Left ventricle myocardium inferior (tissue), 1 donor: ENCODE data around the gene EI24. TPM values are rescaled to one million over a fixed set of nuclear protein-coding genes. Genes with fewer than 3 reads are reported as not detected.
"Not testable (repeated sequence)": the region's sequence is repeated elsewhere in the genome, so short reads cannot be mapped to it uniquely, and the experiment has no call there.

ENCODE experiments used
- DNase-seq: peaks from one replicate; pipeline ENCODE4 v3.0.0-alpha.2; 2020
- H3K27ac ChIP-seq: fragments of 200-600 bp; replicated peaks from 2 replicates; pipeline ENCODE4 v1.8.0; 2021
- H3K27me3 ChIP-seq: fragments of 200-600 bp; 2 replicates; pipeline ENCODE4 v1.8.0; 2021; ENCODE audit warnings: low read depth
- H3K36me3 ChIP-seq: fragments of 200-600 bp; 2 replicates; pipeline ENCODE4 v1.8.0; 2021
- H3K4me1 ChIP-seq: fragments of 200-600 bp; 2 replicates; pipeline ENCODE4 v1.8.0; 2021
- H3K4me3 ChIP-seq: fragments of 200-600 bp; 2 replicates; pipeline ENCODE4 v1.8.0; 2021; ENCODE audit warnings: mild to moderate bottlenecking, moderate library complexity
- H3K9me3 ChIP-seq: fragments of 200-600 bp; replicated peaks from 2 replicates; pipeline ENCODE4 v1.8.0; 2021
- intact Hi-C: fragments of 100-400 bp; cut with micrococcal nuclease; formaldehyde crosslinking; loops from one replicate; pipeline ENCODE4 v1.11.0; 2022
- long read RNA-seq: library from polyadenylated mRNA; unstranded; transcript quantifications from one replicate; pipeline ENCODE4 v2.0.0, GENCODE V29; 2021
- total RNA-seq: library from RNA; stranded (reverse); fragmentation: NEBNext Ultra II Directional; extraction: Animal tissue kit (Norgen Biotek cat#: 25700); gene quantifications from one replicate; pipeline ENCODE4 v1.2.1, GENCODE V29; 2021
- TF ChIP-seq, protein P1 (sequence below): fragments of 200-600 bp; IDR thresholded peaks from 2 replicates; pipeline ENCODE4 v1.8.0; 2021; ENCODE audit warnings: antibody characterized with exemption, mild to moderate bottlenecking, borderline replicate concordance
- donor health status: DM: no; HTN: yes; CAD: no; lungs with severe emphysema.

Gene EI24
- total RNA-seq, result 55.8 TPM
- long read RNA-seq, transcript EI24-201 (11 exons, 2,455 nt), result major isoform, 76 of 93 reads
- long read RNA-seq, transcript EI24-204 (10 exons, 1,625 nt), result minor isoform, 11 of 93 reads
- long read RNA-seq, partial matches to known transcripts, result 2 of 93 reads
- long read RNA-seq, other reads (novel, unspliced or antisense), result 2 of 93 reads

DNA sequence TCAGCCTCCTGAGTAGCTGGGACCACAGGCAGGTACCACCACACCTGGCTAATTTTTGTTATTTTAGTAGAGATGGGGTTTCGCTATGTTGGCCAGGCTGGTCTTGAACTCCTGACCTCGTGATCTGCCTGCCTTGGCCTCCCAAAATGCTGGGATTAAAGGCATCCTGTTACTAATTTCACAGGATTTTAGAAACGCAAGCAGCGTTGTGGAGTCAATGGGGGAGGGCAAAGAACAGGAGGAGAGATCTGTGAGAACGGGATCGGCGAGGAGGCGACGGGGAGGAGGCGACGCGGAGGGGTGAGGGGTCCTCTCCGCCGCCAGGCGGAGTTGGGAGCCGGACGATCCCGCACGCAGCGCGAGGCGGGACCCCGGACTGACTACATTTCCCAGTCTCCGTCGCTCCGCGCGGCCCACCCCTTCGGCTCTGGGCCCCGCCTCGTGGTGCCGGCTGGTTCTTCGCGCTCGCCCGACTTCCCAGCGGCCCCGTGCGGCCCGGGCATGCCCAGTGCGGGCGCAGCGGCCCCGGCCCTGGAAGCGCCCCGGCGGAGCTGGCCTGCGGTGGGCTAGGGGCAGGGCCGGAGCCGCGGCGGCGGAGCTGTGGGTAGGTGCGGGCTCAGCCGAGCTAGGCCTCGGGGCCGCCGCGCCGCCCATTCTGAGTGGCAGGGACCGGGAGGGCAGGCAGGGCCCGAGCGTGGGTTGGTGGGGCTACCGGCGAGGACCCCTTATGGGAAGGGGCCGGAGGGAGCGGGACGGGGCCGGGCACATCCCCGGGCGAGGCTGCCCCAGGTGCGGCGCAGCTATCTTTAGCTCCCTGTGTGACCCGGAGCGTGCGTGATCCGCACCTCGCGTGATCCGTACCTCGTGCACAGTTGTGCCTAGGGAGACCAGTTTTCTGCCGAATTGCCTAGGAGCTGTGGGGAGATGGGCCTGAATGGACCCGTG, at the start of gene EI24:
TSS of gene EI24 (plus strand) at position 508 of the 945 bp plus-strand sequence. CDS start 3,051 bp downstream, outside the sequence.
- Histone ChIP-seq H3K27ac (peak within 1 kb of the TSS; percentile 90), H3K4me3 (peak within 1 kb of the TSS; percentile 91), H3K9me3 (no peaks in the 10 kb centered on the region), H3K4me1 (peaks cover 29% of the 10 kb centered on the region), H3K27me3 (no peaks in the 10 kb centered on the region), H3K36me3 (peaks cover 16% of the 10 kb centered on the region)
- intact Hi-C loops, result no loop called here
- peak; percentile 93 for DNase-seq
- TF ChIP-seq, protein P1, sequence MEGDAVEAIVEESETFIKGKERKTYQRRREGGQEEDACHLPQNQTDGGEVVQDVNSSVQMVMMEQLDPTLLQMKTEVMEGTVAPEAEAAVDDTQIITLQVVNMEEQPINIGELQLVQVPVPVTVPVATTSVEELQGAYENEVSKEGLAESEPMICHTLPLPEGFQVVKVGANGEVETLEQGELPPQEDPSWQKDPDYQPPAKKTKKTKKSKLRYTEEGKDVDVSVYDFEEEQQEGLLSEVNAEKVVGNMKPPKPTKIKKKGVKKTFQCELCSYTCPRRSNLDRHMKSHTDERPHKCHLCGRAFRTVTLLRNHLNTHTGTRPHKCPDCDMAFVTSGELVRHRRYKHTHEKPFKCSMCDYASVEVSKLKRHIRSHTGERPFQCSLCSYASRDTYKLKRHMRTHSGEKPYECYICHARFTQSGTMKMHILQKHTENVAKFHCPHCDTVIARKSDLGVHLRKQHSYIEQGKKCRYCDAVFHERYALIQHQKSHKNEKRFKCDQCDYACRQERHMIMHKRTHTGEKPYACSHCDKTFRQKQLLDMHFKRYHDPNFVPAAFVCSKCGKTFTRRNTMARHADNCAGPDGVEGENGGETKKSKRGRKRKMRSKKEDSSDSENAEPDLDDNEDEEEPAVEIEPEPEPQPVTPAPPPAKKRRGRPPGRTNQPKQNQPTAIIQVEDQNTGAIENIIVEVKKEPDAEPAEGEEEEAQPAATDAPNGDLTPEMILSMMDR, result peak; percentile 84

DNA sequence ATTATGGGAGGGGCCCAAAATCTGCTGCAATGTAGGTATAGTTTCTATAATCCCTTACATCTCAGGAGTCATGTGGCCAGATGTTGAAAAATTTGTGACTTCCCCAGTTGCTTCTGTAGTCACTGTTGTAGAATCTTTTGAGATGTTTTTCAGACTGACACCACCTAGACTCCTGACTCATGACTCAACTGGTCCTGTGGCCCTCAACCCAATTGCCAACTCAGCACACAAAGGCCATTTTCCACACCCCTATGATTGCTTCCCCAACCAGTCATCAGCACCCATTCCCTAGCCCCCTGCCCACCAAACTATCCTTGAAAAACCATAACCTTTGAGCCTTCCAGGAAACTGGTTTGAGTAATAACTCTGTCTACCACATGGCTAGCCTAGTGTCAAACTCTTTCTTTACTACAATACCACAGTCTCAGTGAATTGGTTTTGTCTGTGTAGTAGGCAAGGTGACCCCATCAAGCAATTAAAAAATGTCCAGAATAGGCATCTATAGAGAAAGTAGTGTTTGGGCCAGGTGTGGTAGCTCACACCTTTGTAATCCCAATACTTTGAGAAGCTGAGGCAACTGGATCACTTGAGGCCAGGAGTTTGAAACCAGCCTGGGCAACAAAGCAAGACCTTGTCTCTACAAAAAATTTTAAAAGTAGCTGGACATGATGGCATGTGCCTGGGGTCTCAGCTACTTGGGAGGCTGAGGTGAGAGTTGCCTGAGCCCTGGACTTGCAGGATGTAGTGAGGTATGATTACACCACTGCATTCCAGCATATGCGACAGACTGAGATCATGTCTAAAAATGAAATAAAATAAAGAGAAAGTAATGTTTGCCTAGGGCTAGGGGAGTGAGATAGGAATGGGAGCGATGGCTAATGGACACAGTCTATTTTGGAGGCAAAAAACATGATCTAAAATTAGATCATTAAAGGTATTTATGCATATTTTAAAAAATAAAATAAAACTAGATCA, 49.1 kb upstream of the EI24 start:
- intact Hi-C loops, result no loop called here
- peaks cover 8% of the 10 kb centered on the region for H3K9me3 ChIP-seq
- DNase-seq, result no peak
- no peaks in the 10 kb centered on the region for H3K27me3 ChIP-seq
- H3K27ac ChIP-seq, result no peak overlapping the region
- no peaks in the 10 kb centered on the region for H3K4me1 ChIP-seq
- H3K36me3 ChIP-seq, result no peaks in the 10 kb centered on the region
- H3K4me3 ChIP-seq, result no peak overlapping the region
- TF ChIP-seq, protein P1, result no peak

DNA sequence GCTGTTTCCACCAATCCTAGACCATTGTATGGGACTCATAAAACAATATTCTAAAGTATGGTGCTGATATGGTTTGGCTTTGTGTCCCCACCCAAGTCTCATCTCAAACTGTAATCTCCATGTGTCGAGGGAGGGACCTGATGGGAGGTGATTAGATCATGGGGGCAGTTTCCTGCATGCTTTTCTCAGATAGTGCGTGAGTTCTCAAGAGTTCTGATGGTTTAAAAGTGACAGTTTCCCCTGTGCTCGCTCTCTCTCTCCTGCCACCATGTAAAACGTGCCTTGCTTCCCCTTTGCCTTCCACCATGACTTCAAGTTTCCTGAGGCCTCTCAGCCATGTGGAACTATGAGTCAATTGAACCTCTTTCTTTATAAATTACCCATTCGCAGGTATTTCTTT, 44.0 kb upstream of the EI24 start:
- no peaks in the 10 kb centered on the region for H3K27me3 ChIP-seq
- no peaks in the 10 kb centered on the region for H3K36me3 ChIP-seq
- no peaks in the 10 kb centered on the region for H3K9me3 ChIP-seq
- H3K4me3 ChIP-seq, result no peak overlapping the region
- TF ChIP-seq, protein P1, result no peak
- intact Hi-C loops, result no loop called here
- DNase-seq, result no peak
- H3K27ac ChIP-seq, result no peak overlapping the region
- H3K4me1 ChIP-seq, result no peaks in the 10 kb centered on the region

DNA sequence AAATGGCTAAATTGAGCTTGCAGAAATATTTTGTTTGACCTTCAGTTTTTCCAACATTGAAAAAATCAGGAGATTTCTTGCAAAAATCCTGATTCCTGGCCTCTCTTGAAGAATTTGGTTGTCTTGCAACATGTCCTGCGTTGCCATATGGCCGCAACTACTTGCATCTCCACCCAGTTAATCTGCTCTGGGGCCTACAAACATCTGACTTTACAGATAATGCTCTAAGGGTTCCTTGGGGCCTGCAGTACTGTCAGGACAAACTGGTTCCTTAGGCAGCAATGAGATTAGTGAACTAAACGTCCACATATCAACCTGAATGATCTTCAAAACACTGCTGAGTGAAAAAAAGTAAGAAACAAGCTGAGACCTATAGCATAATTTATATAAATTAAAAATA, 36.6 kb upstream of the EI24 start:
- peaks cover 8% of the 10 kb centered on the region for H3K27me3 ChIP-seq
- no peaks in the 10 kb centered on the region for H3K9me3 ChIP-seq
- no peak overlapping the region for H3K27ac ChIP-seq
- no peaks in the 10 kb centered on the region for H3K4me1 ChIP-seq
- intact Hi-C loops, result no loop called here
- no peak overlapping the region for H3K4me3 ChIP-seq
- TF ChIP-seq, protein P1, result no peak
- no peak for DNase-seq
- no peaks in the 10 kb centered on the region for H3K36me3 ChIP-seq

DNA sequence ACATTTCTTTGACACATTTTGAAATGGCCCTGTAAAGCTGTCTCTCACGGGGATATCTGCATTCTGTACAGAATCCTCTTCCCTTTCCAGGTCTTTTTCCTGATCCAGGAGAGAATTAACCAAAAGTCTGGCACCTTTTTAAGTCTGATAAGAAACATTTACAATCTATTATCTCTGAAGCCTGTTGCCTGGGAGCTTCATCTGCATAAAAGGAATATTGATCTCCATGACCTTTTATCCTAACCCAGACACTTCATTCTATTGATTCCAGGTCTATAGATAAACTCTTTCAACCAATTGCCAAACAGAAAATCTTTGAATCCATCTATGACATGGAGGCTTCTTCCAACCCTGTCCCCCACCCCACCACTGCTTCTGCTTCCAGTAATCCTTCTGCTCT, 33.7 kb upstream of the EI24 start:
- TF ChIP-seq, protein P1, result no peak
- intact Hi-C loops, result no loop called here
- no peak for DNase-seq

DNA sequence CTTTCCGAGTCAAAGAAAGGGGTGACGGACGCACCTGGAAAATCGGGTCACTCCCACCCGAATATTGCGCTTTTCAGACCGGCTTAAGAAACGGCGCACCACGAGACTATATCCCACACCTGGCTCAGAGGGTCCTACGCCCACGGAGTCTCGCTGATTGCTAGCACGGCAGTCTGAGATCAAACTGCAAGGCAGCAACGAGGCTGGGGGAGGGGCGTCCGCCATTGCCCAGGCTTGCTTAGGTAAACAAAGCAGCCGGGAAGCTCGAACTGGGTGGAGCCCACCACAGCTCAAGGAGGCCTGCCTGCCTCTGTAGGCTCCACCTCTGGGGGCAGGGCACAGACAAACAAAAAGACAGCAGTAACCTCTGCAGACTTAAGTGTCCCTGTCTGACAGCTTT, 32.4 kb upstream of the EI24 start:
- intact Hi-C loops, H3K27ac ChIP-seq, H3K36me3 ChIP-seq, H3K4me1 ChIP-seq, DNase-seq, H3K4me3 ChIP-seq, H3K27me3 ChIP-seq, H3K9me3 ChIP-seq: not testable (repeated sequence)

More for the DNA sequence above, 33.7 kb upstream of the EI24 start:
- H3K27ac ChIP-seq, result no peak overlapping the region
- H3K4me3 ChIP-seq, result no peak overlapping the region
- no peaks in the 10 kb centered on the region for H3K36me3 ChIP-seq
- H3K4me1 ChIP-seq, result no peaks in the 10 kb centered on the region
- no peaks in the 10 kb centered on the region for H3K9me3 ChIP-seq
- peaks cover 8% of the 10 kb centered on the region for H3K27me3 ChIP-seq
